ENCODE data around the gene SEMA5A.

The SEMA5A gene

GRCh38 chr5:9278921-9279603, 266.8 kb downstream of the SEMA5A start:
- ChIA-PET POLR2A (no interaction called here), CTCF (interaction anchor here (1.0 kb wide), 1 partner anchor 10 kb away, joined by 3 read pairs; no protein-coding TSS in a partner anchor)
- TF ChIP-seq CTCF (IDR thresholded peaks at IDR 0.05; ENCODE audit: control extremely low read depth, extremely low read depth, low read depth, missing control alignments): no peak
- no peak for DNase-seq (ENCODE audit: extremely low spot score)

- CTCF ChIA-PET: interaction anchor here (0.8 to 2.7 kb wide), 6 partner anchors 10 to 275 kb away, joined by 3 to 8 read pairs (median 4); no protein-coding TSS in a partner anchor
Measured at GRCh38 chr5:9269014-9269413, 276.9 kb downstream of the SEMA5A start.

GRCh38 chr5:9268226-9268625, 277.6 kb downstream of the SEMA5A start:
- CTCF ChIA-PET: interaction anchor here (1.6 to 2.7 kb wide), 4 partner anchors 11 to 275 kb away, joined by 3 to 8 read pairs (median 5); no protein-coding TSS in a partner anchor
- DNase-seq (ENCODE audit: extremely low spot score): no peak
- no peak for TF ChIP-seq CTCF (IDR thresholded peaks at IDR 0.05; ENCODE audit: control extremely low read depth, extremely low read depth, low read depth, missing control alignments)
- POLR2A ChIA-PET: no interaction called here

More at GRCh38 chr5:9269014-9269413, 276.9 kb downstream of the SEMA5A start:
- DNase-seq (ENCODE audit: extremely low spot score): no peak
- POLR2A ChIA-PET: no interaction called here
- no peak for TF ChIP-seq CTCF (IDR thresholded peaks at IDR 0.05; ENCODE audit: control extremely low read depth, extremely low read depth, low read depth, missing control alignments)

GRCh38 chr5:9265441-9266287, 280.2 kb downstream of the SEMA5A start:
- CTCF ChIA-PET: no interaction called here
- DNase-seq (ENCODE audit: extremely low spot score): no peak

GRCh38 chr5:9264301-9264700, 281.6 kb downstream of the SEMA5A start:
- ChIA-PET POLR2A (no interaction called here), CTCF (no interaction called here)
- no peak for TF ChIP-seq CTCF (IDR thresholded peaks at IDR 0.05; ENCODE audit: control extremely low read depth, extremely low read depth, low read depth, missing control alignments)
- no peak for DNase-seq (ENCODE audit: extremely low spot score)

More at GRCh38 chr5:9265441-9266287, 280.2 kb downstream of the SEMA5A start:
- POLR2A ChIA-PET: no interaction called here
- TF ChIP-seq CTCF (IDR thresholded peaks at IDR 0.05; ENCODE audit: control extremely low read depth, extremely low read depth, low read depth, missing control alignments): no peak

GRCh38 chr5:9263656-9264055, 282.2 kb downstream of the SEMA5A start:
- POLR2A ChIA-PET: no interaction called here
- no peak for TF ChIP-seq CTCF (IDR thresholded peaks at IDR 0.05; ENCODE audit: control extremely low read depth, extremely low read depth, low read depth, missing control alignments)
- no peak for DNase-seq (ENCODE audit: extremely low spot score)
- CTCF ChIA-PET: no interaction called here
